GM13977 (cell line): ENCODE measurements around the gene NYAP1.

Experiments used
- DNase-seq: peaks from one replicate; pipeline ENCODE4 v3.0.0; 2012; ENCODE audit warnings: low spot score
- in situ Hi-C: fragments of 300-500 bp; cut with MboI; formaldehyde crosslinking; loops from one replicate; pipeline ENCODE4 v1.12.0; 2022; ENCODE audit warnings: low sequenced_read_pairs, low pct_unique_long_range_greater_than_20kb, mixed read lengths, inconsistent platforms; ENCODE audit not compliant: unreplicated experiment
- TF ChIP-seq, protein P1 (sequence below): IDR thresholded peaks from 2 replicates; pipeline ENCODE4 v1.5.1; 2012; ENCODE audit warnings: mild to moderate bottlenecking, control low read depth; ENCODE audit not compliant: insufficient read depth; ENCODE audit errors: extremely low read depth, missing control alignments

Gene NYAP1

DNA sequence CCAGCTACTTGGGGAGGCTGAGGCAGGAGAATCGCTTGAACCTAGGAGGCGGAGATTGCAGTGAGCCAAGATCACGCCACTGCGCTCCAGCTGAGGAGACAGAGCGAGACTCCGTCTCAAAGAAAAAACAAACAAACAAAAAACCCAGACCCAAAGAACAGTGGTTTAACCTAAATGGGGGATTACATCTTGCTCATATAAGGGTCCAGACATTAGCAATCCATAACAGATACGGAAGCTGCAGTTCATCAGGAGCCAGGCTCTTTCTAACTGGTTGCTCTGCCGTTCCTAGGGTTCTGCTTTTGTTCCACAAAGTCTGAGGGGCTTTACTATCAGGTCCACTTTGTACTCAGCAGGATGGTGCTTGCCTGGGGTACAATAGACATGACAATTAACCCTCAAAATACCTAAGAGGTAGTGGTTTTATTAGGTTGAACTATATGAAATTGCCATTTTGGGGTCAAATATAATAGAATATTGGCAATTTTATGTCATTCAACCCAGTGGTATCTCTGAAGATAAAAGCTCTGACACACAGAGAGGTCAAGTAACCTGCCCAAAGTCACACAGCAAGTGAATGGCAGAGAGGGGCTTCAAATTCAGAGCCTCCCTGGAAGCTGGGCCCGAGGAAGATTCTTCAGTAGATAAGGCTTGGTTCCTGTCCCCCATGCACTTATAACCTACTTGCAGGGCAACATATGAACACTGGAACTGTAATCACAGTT is 21.3 kb downstream of the NYAP1 start:
- no peak for DNase-seq
- in situ Hi-C loops: no loop called here
- TF ChIP-seq, protein P1, sequence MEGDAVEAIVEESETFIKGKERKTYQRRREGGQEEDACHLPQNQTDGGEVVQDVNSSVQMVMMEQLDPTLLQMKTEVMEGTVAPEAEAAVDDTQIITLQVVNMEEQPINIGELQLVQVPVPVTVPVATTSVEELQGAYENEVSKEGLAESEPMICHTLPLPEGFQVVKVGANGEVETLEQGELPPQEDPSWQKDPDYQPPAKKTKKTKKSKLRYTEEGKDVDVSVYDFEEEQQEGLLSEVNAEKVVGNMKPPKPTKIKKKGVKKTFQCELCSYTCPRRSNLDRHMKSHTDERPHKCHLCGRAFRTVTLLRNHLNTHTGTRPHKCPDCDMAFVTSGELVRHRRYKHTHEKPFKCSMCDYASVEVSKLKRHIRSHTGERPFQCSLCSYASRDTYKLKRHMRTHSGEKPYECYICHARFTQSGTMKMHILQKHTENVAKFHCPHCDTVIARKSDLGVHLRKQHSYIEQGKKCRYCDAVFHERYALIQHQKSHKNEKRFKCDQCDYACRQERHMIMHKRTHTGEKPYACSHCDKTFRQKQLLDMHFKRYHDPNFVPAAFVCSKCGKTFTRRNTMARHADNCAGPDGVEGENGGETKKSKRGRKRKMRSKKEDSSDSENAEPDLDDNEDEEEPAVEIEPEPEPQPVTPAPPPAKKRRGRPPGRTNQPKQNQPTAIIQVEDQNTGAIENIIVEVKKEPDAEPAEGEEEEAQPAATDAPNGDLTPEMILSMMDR: no peak

DNA sequence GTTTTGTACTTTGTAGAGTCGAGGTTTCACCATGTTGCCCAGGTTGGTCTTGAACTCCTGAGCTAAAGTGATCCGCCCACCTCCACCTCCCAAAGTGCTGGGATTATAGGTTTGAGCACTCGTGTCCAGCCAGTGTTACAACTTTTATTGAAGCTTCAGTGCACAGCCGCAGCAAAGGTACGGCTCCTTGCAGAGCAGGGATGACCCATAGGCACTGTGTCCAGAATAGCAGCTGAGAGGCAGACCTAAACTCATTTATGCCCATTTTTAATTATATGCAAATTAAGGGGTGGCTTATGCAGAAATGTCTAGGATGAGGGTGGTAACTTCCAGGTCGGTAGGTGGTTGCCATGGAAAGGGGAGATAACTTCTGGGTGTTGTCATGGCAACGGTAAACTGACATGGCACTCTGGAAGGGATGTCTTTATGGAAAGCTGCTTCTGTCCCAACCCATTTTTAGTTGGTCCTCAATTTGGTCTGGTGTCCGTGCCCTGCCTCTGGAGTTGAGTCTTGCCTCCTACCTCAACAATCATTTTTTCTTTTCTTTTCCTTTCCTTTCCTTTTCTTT is 22.7 kb downstream of the NYAP1 start:
- DNase-seq: no peak
- in situ Hi-C loops: no loop called here
- TF ChIP-seq, protein P1: no peak

DNA sequence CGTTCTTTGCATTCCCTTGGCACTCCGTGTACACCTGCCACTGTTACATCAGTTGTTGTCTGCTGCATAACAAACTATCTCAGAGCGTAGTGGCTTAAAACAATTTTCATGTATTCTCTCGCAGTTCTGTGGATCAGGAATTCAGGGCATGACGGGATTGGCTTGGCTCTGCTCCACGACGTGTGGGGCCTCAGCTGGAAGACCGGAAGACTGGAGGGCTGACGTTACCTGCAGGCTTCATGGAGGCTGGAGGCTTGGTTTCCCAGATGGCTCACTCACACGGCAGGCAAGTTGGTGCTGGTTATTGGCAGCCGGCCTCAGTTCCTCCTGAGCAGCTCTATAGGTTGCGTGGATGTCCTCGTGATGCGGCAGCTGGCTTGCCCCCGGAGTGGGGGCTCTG is 25.5 kb downstream of the NYAP1 start:
- TF ChIP-seq, protein P1: no peak
- DNase-seq: no peak
- in situ Hi-C loops: no loop called here

DNA sequence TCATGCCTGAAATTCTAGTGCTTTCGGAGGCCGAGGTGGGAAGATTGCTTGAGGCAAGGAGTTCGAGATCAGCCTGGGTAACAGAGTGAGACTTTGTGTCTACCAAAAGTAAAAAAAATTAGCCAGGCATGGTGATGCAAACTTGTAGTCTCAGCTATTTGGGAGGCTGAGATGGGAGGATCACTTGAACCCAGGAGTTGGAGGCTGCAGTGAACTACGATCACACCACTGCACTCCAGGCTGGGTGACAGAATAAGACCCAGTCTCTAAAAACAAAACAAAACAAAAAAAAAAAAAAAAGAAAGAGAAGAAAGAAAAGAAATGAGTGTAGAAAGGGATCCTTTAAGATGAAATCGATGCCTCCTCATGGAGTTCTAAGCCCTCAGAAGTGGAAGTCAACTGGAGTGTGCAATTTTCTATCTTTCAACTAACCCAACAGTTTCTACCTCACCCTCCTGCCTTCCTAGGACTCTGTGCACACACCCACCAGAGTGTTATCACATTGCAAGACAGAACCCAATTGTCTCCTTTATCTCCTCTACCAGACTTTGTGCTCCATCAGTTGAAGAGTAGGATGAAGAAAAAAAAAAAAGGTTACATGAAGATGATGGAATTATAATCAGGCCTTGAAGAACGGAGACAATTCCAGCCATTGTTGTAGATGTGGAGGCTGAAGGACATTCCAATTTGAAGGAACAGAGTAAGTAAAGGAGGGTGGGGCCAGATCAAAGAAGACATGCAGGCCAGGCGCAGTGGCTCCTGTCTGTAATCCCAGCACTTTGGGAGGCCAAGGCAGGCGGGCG is 26.9 kb downstream of the NYAP1 start:
- TF ChIP-seq, protein P1: no peak
- DNase-seq: no peak
- in situ Hi-C loops: no loop called here

DNA sequence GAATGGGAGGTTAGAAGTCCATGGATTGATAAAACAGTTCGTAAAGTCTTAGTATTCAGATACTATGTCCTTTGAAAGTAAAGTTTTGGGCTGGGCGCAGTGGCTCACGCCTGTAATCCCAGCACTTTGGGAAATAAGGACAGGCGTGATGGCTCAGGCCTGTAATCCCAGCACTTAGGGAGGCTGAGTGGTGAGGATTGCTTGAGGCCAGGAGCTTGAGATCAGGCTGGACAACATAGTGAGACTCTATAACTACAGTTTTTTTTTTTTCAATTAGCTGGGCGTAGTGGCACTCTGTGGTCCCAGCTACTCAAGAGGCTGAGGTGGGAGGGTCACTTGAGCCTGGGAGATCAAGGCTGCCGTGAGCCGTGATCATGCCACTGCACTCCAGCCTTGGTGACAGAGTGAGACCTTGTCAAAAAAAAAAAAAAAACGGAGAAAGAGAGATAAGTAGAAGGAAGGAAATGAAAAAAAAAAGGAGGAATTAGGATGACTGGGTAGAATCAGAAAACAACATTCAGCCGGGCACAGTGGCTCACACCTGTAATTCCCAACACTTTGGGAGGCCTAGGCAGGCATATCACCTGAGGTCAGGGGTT is 29.6 kb downstream of the NYAP1 start:
- in situ Hi-C loops: no loop called here
- DNase-seq: no peak
- TF ChIP-seq, protein P1: no peak

DNA sequence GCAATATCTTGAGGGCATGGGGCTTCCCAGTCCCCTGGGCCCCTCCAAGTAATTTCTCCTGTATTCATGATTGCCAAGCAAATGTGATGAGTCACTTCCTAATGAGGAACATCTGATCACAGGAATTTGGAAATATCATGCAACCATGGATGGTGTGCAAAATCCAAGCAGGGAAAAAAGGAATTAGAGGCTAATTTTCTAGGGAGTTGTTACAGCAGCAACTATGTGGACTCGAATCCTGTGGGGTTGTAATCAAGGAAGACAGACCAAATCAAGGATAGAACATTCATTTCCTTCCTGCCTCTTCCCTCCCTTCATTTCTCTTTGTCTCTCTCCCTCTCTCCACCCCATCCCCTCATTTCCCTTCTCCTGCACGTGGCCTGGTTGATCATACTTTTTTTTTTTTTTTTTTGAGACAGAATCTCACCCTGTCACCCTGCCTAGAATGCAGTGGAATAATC is 31.4 kb downstream of the NYAP1 start:
- in situ Hi-C loops: no loop called here
- DNase-seq: no peak
- TF ChIP-seq, protein P1: no peak
